Measurements from ENCODE around the gene SGF29.
"Not testable (repeated sequence)": the region's sequence is repeated elsewhere in the genome, so short reads cannot be mapped to it uniquely, and the experiment has no call there.

The SGF29 gene

GRCh38 chr16:28534542-28535373, 19.0 kb upstream of the SGF29 start:
- H3K4me1 ChIP-seq (ENCODE audit: control insufficient read depth, insufficient read depth, low read length) = no peaks in the 10 kb centered on the region
- no peaks in the 10 kb centered on the region for H3K36me3 ChIP-seq (ENCODE audit: control insufficient read depth, insufficient read depth, low read length)
- no peaks in the 10 kb centered on the region for H3K9me3 ChIP-seq (ENCODE audit: control insufficient read depth, insufficient read depth, low read length)
- H3K27ac ChIP-seq (ENCODE audit: low read length) = no peak overlapping the region
- no peak overlapping the region for H3K4me3 ChIP-seq (ENCODE audit: low read length)
- WGBS (ENCODE audit: insufficient coverage, insufficient read length) = no CpG with 5 or more reads among the region's 5 CpGs
- H3K27me3 ChIP-seq (ENCODE audit: control insufficient read depth, insufficient read depth, low read length) = no peaks in the 10 kb centered on the region
- DNase-seq (ENCODE audit: low read depth, low spot score) = no peak

- H3K27me3 ChIP-seq (ENCODE audit: control insufficient read depth, insufficient read depth, low read length) = no peaks in the 10 kb centered on the region
- WGBS (ENCODE audit: insufficient coverage, insufficient read length) = no CpG with 5 or more reads among the region's 6 CpGs
- no peaks in the 10 kb centered on the region for H3K9me3 ChIP-seq (ENCODE audit: control insufficient read depth, insufficient read depth, low read length)
- no peaks in the 10 kb centered on the region for H3K4me1 ChIP-seq (ENCODE audit: control insufficient read depth, insufficient read depth, low read length)
- no peaks in the 10 kb centered on the region for H3K36me3 ChIP-seq (ENCODE audit: control insufficient read depth, insufficient read depth, low read length)
- H3K4me3 ChIP-seq (ENCODE audit: low read length) = no peak overlapping the region
- no peak for DNase-seq (ENCODE audit: low read depth, low spot score)
- H3K27ac ChIP-seq (ENCODE audit: low read length) = no peak overlapping the region
These were observed 16.6 kb upstream of the SGF29 start for GRCh38 chr16:28537076-28537475.

- Histone ChIP-seq H3K4me3 (ENCODE audit: low read length) (no peak overlapping the region), H3K27ac (ENCODE audit: low read length) (no peak overlapping the region), H3K4me1 (ENCODE audit: control insufficient read depth, insufficient read depth, low read length) (no peaks in the 10 kb centered on the region), H3K9me3 (ENCODE audit: control insufficient read depth, insufficient read depth, low read length) (no peaks in the 10 kb centered on the region), H3K27me3 (ENCODE audit: control insufficient read depth, insufficient read depth, low read length) (no peaks in the 10 kb centered on the region), H3K36me3 (ENCODE audit: control insufficient read depth, insufficient read depth, low read length) (no peaks in the 10 kb centered on the region)
- WGBS (ENCODE audit: insufficient coverage, insufficient read length) = no CpG with 5 or more reads among the region's 13 CpGs
- no peak for DNase-seq (ENCODE audit: low read depth, low spot score)
These were observed 15.6 kb upstream of the SGF29 start for GRCh38 chr16:28537964-28538732.

GRCh38 chr16:28538733-28539596, 14.8 kb upstream of the SGF29 start, which contains the start of gene NUPR1:
NUPR1 (minus strand) TSS chr16:28538974; CDS start chr16:28538907, 67 bp downstream.
- no peaks in the 10 kb centered on the region for H3K27me3 ChIP-seq (ENCODE audit: control insufficient read depth, insufficient read depth, low read length)
- no peak for DNase-seq (ENCODE audit: low read depth, low spot score)
- no peak within 1 kb of the TSS for H3K27ac ChIP-seq (ENCODE audit: low read length)
- H3K4me1 ChIP-seq (ENCODE audit: control insufficient read depth, insufficient read depth, low read length) = no peaks in the 10 kb centered on the region
- WGBS (ENCODE audit: insufficient coverage, insufficient read length) = no CpG with 5 or more reads among the region's 22 CpGs
- H3K4me3 ChIP-seq (ENCODE audit: low read length) = no peak within 1 kb of the TSS
- no peaks in the 10 kb centered on the region for H3K36me3 ChIP-seq (ENCODE audit: control insufficient read depth, insufficient read depth, low read length)
- no peaks in the 10 kb centered on the region for H3K9me3 ChIP-seq (ENCODE audit: control insufficient read depth, insufficient read depth, low read length)

- no peak overlapping the region for H3K4me3 ChIP-seq (ENCODE audit: low read length)
- WGBS (ENCODE audit: insufficient coverage, insufficient read length) = no CpG with 5 or more reads among the region's 3 CpGs
- H3K9me3 ChIP-seq (ENCODE audit: control insufficient read depth, insufficient read depth, low read length) = no peaks in the 10 kb centered on the region
- H3K27me3 ChIP-seq (ENCODE audit: control insufficient read depth, insufficient read depth, low read length) = no peaks in the 10 kb centered on the region
- H3K4me1 ChIP-seq (ENCODE audit: control insufficient read depth, insufficient read depth, low read length) = no peaks in the 10 kb centered on the region
- no peak for DNase-seq (ENCODE audit: low read depth, low spot score)
- H3K36me3 ChIP-seq (ENCODE audit: control insufficient read depth, insufficient read depth, low read length) = no peaks in the 10 kb centered on the region
- no peak overlapping the region for H3K27ac ChIP-seq (ENCODE audit: low read length)
These were observed 13.4 kb upstream of the SGF29 start for GRCh38 chr16:28540346-28540745.

- no CpG with 5 or more reads among the region's 7 CpGs for WGBS (ENCODE audit: insufficient coverage, insufficient read length)
- H3K4me3 ChIP-seq (ENCODE audit: low read length) = no peak overlapping the region
- H3K27ac ChIP-seq (ENCODE audit: low read length) = no peak overlapping the region
- no peak for DNase-seq (ENCODE audit: low read depth, low spot score)
- H3K9me3 ChIP-seq (ENCODE audit: control insufficient read depth, insufficient read depth, low read length) = no peaks in the 10 kb centered on the region
- H3K4me1 ChIP-seq (ENCODE audit: control insufficient read depth, insufficient read depth, low read length) = no peaks in the 10 kb centered on the region
- H3K27me3 ChIP-seq (ENCODE audit: control insufficient read depth, insufficient read depth, low read length) = no peaks in the 10 kb centered on the region
- H3K36me3 ChIP-seq (ENCODE audit: control insufficient read depth, insufficient read depth, low read length) = no peaks in the 10 kb centered on the region
These were observed 11.1 kb upstream of the SGF29 start for GRCh38 chr16:28542646-28543045.

GRCh38 chr16:28543072-28543471, 10.6 kb upstream of the SGF29 start:
- no CpG with 5 or more reads among the region's 7 CpGs for WGBS (ENCODE audit: insufficient coverage, insufficient read length)
- Histone ChIP-seq H3K9me3 (ENCODE audit: control insufficient read depth, insufficient read depth, low read length) (no peaks in the 10 kb centered on the region), H3K27me3 (ENCODE audit: control insufficient read depth, insufficient read depth, low read length) (no peaks in the 10 kb centered on the region), H3K4me3 (ENCODE audit: low read length) (no peak overlapping the region), H3K27ac (ENCODE audit: low read length) (no peak overlapping the region), H3K36me3 (ENCODE audit: control insufficient read depth, insufficient read depth, low read length) (no peaks in the 10 kb centered on the region), H3K4me1 (ENCODE audit: control insufficient read depth, insufficient read depth, low read length) (no peaks in the 10 kb centered on the region)
- DNase-seq (ENCODE audit: low read depth, low spot score) = no peak

- Histone ChIP-seq H3K4me1 (ENCODE audit: control insufficient read depth, insufficient read depth, low read length) (no peaks in the 10 kb centered on the region), H3K36me3 (ENCODE audit: control insufficient read depth, insufficient read depth, low read length) (no peaks in the 10 kb centered on the region), H3K27ac (ENCODE audit: low read length) (no peak overlapping the region), H3K4me3 (ENCODE audit: low read length) (no peak overlapping the region), H3K27me3 (ENCODE audit: control insufficient read depth, insufficient read depth, low read length) (no peaks in the 10 kb centered on the region), H3K9me3 (ENCODE audit: control insufficient read depth, insufficient read depth, low read length) (no peaks in the 10 kb centered on the region)
- WGBS (ENCODE audit: insufficient coverage, insufficient read length) = no CpG with 5 or more reads among the region's 3 CpGs
- DNase-seq (ENCODE audit: low read depth, low spot score) = no peak
These were observed 8.7 kb upstream of the SGF29 start for GRCh38 chr16:28544998-28545397.

- H3K9me3 ChIP-seq (ENCODE audit: control insufficient read depth, insufficient read depth, low read length); H3K4me1 ChIP-seq (ENCODE audit: control insufficient read depth, insufficient read depth, low read length); H3K4me3 ChIP-seq (ENCODE audit: low read length); H3K27ac ChIP-seq (ENCODE audit: low read length); H3K27me3 ChIP-seq (ENCODE audit: control insufficient read depth, insufficient read depth, low read length); H3K36me3 ChIP-seq (ENCODE audit: control insufficient read depth, insufficient read depth, low read length); DNase-seq (ENCODE audit: low read depth, low spot score): not testable (repeated sequence)
- no CpG with 5 or more reads among the region's 7 CpGs for WGBS (ENCODE audit: insufficient coverage, insufficient read length)
These were observed 7.8 kb upstream of the SGF29 start for GRCh38 chr16:28545964-28546363.

- no peak overlapping the region for H3K27ac ChIP-seq (ENCODE audit: low read length)
- no peaks in the 10 kb centered on the region for H3K27me3 ChIP-seq (ENCODE audit: control insufficient read depth, insufficient read depth, low read length)
- WGBS (ENCODE audit: insufficient coverage, insufficient read length) = no CpG with 5 or more reads among the region's 7 CpGs
- H3K4me1 ChIP-seq (ENCODE audit: control insufficient read depth, insufficient read depth, low read length) = no peaks in the 10 kb centered on the region
- H3K36me3 ChIP-seq (ENCODE audit: control insufficient read depth, insufficient read depth, low read length) = no peaks in the 10 kb centered on the region
- DNase-seq (ENCODE audit: low read depth, low spot score) = no peak
- H3K4me3 ChIP-seq (ENCODE audit: low read length) = no peak overlapping the region
- H3K9me3 ChIP-seq (ENCODE audit: control insufficient read depth, insufficient read depth, low read length) = no peaks in the 10 kb centered on the region
These were observed 7.1 kb upstream of the SGF29 start for GRCh38 chr16:28546626-28547025.

All from iPS DF 6.9 (cell line).